GM19328 (cell line): ENCODE results near the gene KRT77.
"Not testable (repeated sequence)": the region's sequence is repeated elsewhere in the genome, so short reads cannot be mapped to it uniquely, and the experiment has no call there.

Experiments
- ATAC-seq: cut with Tn5 transposase; IDR thresholded peaks from one replicate; pipeline ENCODE4 v1.9.1; 2021; ENCODE audit warnings: mild to moderate bottlenecking, moderate library complexity; ENCODE audit not compliant: unreplicated experiment

Gene KRT77

DNA sequence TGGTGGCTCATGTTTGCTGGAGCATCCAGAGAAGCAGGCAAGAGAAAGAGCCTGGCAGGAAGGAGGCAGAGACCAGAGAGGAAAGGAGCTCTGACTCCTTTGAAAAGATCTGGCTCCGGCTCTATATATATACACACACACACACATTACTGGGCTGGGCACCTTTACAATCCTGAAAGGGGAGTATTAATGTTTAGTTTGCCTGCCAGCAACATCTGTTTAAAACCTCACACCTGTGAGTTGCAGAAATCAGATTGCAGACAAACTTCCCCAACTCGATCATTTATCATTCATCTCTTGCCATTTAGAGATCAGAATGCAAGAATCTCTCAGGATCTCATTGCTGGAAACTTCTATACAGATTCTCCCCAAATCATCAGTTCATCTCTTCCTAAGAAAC lies at the start of gene KRT77:
Gene KRT77, minus strand, starts transcription at position 101 of the 400 bp plus-strand sequence. Its CDS starts 90 bp downstream, at position 11.
- ATAC-seq = no peak

GRCh38 chr12:52752516-52752915 lies 49.2 kb upstream of the KRT77 start:
- no peak for ATAC-seq

GRCh38 chr12:52751795-52752194 lies 48.5 kb upstream of the KRT77 start:
- ATAC-seq = no peak

DNA sequence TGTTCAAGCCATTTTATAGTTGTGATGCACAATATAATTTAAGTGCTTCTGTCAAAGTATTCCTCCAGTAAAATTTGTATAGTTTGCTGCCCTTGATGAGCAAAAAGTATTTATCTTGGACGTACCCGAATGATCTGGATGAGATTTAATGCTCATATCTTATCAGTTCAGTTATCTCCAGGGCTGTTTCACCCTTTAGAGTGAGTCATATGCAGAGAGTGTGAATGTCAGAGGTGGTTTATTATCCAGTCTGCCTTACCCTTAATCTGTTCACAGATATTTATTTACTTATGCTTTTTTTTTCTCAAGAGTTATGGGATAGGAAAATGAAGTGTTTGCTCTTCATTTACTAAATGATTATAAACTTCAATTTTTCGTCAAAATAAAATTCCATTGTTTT lies 47.2 kb upstream of the KRT77 start:
- not testable (repeated sequence) for ATAC-seq

- ATAC-seq = no peak
Measured at GRCh38 chr12:52749827-52750226, 46.5 kb upstream of the KRT77 start.

DNA sequence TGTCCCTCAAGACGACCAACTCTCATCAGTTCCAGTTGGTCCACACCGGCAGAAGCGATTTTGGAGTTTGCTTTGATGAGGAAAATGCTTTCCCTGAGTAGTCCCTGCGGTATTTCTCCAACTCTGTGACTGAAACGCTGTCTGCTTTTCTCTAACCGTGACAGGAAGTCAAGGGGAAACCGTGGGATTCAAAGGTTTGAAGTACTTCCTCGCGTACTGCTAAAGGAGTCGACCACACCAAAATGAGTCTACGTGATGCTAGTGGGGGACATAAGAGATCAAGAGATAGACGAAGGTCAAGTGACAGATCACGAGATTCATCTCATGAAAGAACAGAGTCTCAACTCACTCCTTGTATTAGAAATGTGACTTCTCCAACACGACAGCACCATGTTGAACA lies 45.3 kb upstream of the KRT77 start:
- ATAC-seq = no peak

DNA sequence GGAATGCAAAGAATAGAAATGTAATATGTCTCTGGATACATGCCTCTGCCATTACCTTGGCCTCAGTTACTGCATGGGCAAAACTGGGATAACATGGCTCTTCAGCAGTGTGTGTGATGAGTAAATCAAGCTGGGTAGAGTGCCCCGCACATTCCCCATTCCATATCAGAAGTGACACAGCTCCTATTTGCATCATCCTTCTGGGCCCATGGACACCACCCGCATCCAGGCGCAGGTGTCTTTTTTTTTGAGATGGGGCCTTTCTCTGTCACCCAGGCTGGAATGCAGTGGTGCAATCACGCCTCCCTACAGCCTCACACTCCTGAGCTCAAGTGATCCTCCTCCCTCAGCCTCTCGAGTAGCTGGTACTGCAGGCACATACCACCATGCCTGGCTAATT lies 42.2 kb upstream of the KRT77 start:
- ATAC-seq = no peak

- no peak for ATAC-seq
Measured at GRCh38 chr12:52744493-52745156, 41.3 kb upstream of the KRT77 start.

DNA sequence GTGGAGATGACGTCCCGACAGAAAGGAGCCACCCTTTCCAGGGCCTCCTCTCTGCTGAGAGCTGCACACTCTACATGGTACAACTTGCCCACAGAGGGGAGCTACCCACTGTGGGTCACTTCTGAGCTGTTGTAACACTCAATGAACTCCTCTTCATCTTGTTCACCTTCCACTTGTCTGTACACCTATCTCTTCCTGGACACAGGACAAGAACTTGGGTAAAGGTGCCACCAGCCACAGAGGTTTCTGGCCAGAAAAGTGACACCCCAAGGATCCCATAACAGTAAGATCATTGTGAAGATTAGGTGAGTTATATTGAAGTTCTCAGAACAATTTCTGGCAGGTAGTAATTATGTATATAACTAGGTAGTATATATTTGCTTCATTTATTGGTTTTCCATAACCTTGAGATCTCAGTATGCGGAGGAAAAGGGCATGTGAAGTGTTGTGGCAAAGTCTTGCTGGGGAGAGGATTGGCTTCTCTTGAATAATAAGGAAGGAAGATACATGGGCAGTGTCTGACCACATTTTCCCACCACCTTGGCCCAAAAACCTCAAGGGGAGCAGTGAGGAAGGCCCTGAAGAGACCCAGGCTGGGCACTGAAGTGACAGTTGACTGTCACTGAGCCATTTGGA lies 39.6 kb upstream of the KRT77 start:
- no peak for ATAC-seq

DNA sequence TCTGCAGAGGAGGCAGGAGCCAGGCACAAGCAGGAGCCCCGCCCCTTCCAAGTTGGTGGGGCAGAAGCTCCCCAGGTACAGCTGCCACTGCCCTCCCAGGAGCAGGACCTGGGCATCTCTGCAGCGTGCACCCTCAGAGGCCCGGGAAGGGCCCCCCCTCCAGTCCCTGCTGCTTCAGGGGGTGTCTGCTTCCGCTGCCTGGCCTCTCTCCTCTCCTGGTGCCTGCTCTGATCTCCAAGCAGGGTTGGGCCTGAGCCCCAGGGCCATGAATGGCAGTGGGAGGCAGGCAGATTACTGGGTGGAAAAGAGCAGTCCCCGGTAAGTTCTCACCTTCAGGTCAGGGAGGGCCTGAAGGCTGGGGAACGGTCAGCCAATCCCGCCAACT lies 38.9 kb upstream of the KRT77 start:
- no peak for ATAC-seq

- no peak for ATAC-seq
Measured at GRCh38 chr12:52741375-52742195, 38.3 kb upstream of the KRT77 start.

- ATAC-seq = no peak
Measured at GRCh38 chr12:52740584-52740983, 37.3 kb upstream of the KRT77 start.

DNA sequence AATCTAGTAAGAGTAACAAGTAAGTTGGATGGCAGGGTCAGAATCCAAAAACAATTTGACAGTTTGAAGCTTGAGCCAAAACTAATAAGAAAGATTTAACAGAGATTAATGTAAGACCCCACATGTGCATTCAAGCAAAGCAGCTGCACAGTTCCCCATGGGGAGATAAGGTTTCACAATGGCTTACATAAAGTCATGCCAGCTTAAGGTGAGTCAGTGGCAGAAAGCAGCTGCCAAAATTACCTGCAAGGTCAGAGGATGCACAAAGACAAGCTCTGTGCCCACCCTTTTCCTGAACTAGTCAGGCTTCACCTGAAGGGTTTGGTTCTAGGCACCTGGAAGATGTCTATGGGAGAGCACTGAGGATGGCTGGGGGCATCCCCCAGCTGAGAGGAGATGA lies 36.6 kb upstream of the KRT77 start:
- no peak for ATAC-seq

GRCh38 chr12:52735816-52736632 lies 32.7 kb upstream of the KRT77 start:
- no peak for ATAC-seq

GRCh38 chr12:52735106-52735505 lies 31.8 kb upstream of the KRT77 start:
- no peak for ATAC-seq

DNA sequence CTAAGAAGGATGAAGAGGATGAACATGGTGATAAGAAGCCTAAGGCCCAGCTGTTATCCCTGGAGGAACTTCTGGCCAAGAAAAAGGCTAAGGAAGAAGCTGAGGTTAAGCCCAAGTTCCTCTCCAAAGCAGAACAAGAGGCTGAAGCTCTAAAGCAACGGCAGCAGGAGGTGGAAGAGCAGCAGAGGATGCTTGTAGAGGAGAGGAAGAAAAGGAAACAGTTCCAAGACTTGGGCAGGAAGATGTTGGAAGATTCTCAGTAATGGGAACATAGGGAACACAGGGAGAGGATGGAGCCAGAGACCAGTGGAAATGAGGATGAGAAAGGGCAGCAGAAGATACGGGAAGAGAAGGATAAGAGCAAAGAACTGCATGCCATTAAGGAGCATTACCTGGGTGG lies 27.5 kb upstream of the KRT77 start:
- no peak for ATAC-seq

DNA sequence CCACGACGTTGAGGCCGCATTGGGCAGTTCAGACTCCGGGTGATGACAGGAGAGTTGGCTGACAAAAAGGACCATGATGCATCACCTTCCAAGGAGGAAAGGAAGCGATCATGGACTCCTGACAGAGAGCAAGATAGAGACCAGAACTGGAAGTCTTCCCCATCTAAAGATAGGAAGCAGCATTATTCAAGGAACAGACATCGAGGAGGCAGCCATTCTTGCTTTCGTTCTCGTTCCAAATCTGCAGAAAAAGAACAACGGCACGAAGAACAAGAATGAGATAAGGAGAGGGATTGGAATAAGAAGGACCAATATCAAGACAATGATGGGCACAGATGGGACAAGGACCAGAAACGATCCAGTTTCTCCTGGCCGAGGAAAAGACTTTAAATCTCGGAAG lies 27.1 kb upstream of the KRT77 start:
- no peak for ATAC-seq

GRCh38 chr12:52729147-52729546 lies 25.8 kb upstream of the KRT77 start:
- ATAC-seq = no peak

DNA sequence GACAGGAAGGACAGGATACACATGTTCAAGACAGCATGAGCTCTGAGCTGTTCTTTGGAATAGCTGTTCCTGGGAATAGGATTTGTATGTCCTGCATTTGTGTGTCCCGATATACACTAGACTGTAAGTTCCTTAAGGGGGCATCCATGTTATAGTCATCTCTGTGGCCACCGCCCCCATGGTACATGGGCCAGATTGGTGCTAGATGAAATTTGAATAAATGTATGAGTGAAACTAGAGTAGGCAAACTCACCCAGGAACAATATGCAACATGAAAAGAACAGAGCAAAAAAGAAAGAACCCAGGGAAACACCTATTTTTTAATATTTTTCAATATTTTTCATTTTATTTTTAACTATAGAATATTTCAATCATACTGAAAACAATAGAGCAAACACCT lies 25.1 kb upstream of the KRT77 start:
- no peak for ATAC-seq

DNA sequence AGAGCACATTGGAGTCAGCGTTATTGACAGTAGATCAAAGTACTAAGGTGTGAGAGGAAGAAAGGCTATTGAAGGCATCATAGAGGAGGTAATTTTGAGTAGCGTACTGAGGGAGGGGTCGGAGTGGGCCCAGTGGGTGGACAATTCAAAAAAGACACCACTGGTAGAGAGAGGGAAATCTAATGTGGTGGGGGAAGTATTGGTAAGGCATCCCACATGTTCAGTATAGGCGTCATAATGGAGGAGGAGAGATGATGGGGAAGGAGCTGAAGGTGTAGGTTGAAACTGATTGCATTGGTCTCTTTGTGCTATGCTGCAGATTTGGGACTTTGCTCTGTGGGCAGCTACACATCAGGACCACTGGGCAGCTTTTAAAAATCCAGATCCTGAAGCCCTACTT lies 23.7 kb upstream of the KRT77 start:
- ATAC-seq = no peak

DNA sequence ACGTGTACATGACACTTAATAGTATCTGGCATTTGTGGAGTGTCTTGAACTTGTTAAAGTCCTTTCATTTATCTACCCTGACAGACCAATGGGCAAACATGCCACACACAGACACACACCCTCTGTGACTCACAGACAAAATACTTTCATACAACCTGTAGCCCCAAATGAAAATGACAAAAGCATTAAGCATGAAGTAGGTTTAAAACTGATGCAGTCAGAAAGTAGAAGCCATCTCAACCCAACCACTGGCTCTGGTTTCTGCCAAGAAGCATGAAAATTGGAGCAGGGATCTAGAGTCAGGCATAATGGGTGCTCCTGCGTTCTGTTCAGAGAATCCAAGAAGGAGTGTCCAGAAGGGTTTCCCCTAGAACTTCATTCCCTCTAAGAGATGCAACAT lies 23.1 kb upstream of the KRT77 start:
- ATAC-seq = no peak
